Gastrocnemius medialis (tissue), 4 donors: ENCODE results near the gene NGEF. TPM values are rescaled to one million over a fixed set of nuclear protein-coding genes. Genes with fewer than 3 reads are reported as not detected.
"Not testable (repeated sequence)": the region's sequence is repeated elsewhere in the genome, so short reads cannot be mapped to it uniquely, and the experiment has no call there.

Experiments used
- ATAC-seq, 2 donors: fragments of 150-250 bp; one replicate each; pipeline ENCODE4 v1.9.1; 2016
- DNase-seq, 2 donors: peaks; one replicate each; pipeline ENCODE4 v3.0.0-alpha.2; 2019
- H3K27ac ChIP-seq, 4 donors: fragments of 200-600 bp; sonication (generic); 1 replicate in 1 of 4; 2 replicates in 3 of 4; pipeline ENCODE4 v1.5.1; 2016 to 2018; ENCODE audit warnings: mild to moderate bottlenecking in 2 of 4, moderate library complexity in 1 of 4
- H3K27me3 ChIP-seq, 3 donors: fragments of 200-600 bp; sonication (generic) in 2 of 3; 1 replicate in 1 of 3; 2 replicates in 2 of 3; pipeline versions ENCODE4 v1.5.1 to v1.6.0; 2016 to 2019; ENCODE audit warnings: mild to moderate bottlenecking in 1 of 3, moderate library complexity in 1 of 3
- H3K36me3 ChIP-seq, 2 donors: fragments of 200-600 bp; sonication (generic) in 1 of 2; one replicate each; pipeline ENCODE4 v1.5.1; 2017 to 2018
- H3K4me1 ChIP-seq, 2 donors: fragments of 200-600 bp; sonication (generic) in 1 of 2; one replicate each; pipeline ENCODE4 v1.5.1; 2016 to 2017; ENCODE audit warnings: mild to moderate bottlenecking in 2 of 2
- H3K4me3 ChIP-seq, 4 donors: fragments of 200-600 bp; sonication (generic) in 3 of 4; 1 replicate in 1 of 4; 2 replicates in 3 of 4; pipeline ENCODE4 v1.5.1; 2016 to 2019; ENCODE audit warnings: mild to moderate bottlenecking in 2 of 4
- H3K9me3 ChIP-seq, 3 donors: fragments of 200-600 bp; sonication (generic) in 2 of 3; 1 replicate in 1 of 3; 2 replicates in 2 of 3; pipeline ENCODE4 v1.5.1; 2016 to 2019
- POLR2A ChIP-seq, 2 donors: fragments of 450-650 bp; IDR thresholded peaks; one replicate each; pipeline ENCODE4 v1.6.1; 2017; ENCODE audit warnings: antibody characterized with exemption in 2 of 2, mild to moderate bottlenecking in 2 of 2, moderate library complexity in 2 of 2
- in situ Hi-C, 4 donors: fragments of 200-750 bp; cut with MboI; loops; one replicate each; pipeline versions ENCODE4 v1.15.0 to v1.8.0; 2017; ENCODE audit warnings: low sequenced_read_pairs in 4 of 4
- intact Hi-C: fragments of 100-400 bp; cut with DNase I; formaldehyde crosslinking; loops from one replicate; pipeline ENCODE4 v1.15.1; 2023; ENCODE audit warnings: low total_unique reads
- total RNA-seq, 4 donors: library from RNA; depleted of rRNA; stranded (reverse); fragments of >200 nt; gene quantifications; one replicate each; pipeline versions ENCODE4 v1.1.0 to v1.2.3, GENCODE V29; 2016
- TF ChIP-seq, protein P1 (sequence below), 5 experiments: fragments of 450-650 bp in 3 of 5; fragments of 200-600 bp in 2 of 5; sonication (generic) in 2 of 5; IDR thresholded peaks in 4 of 5; conservative IDR thresholded peaks in 1 of 5; 1 replicate in 4 of 5; 2 replicates in 1 of 5; pipeline ENCODE4 v1.5.1; 2016 to 2019; ENCODE audit warnings: antibody characterized with exemption in 5 of 5, mild to moderate bottlenecking in 3 of 5, moderate library complexity in 3 of 5

The NGEF gene
- total RNA-seq, 4 donors from 2014 or later = 0.66 to 1.5 (median 0.84) TPM; not detected in 1

DNA sequence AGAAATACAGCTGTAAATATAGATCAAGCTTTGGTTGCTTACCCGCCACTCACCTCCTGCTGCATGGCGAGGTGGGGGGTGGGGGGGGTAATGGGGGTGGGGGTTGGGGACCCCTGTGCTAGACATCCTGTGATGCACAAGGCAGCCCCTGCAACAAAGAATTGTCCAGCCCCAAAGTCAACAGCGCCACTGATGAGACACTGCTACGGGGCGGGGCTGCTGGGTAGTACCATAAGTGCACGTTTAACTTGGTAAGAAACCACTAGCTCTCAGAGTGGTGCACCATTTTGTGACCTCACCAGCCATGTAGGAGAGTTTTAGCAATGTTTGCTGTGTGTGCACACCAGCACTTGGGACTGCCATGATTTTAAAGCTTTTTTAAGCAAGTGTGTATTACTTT, 102.7 kb downstream of the NGEF start:
- H3K36me3 ChIP-seq = no peaks in the 10 kb centered on the region
- peaks cover 0 to 10% (median 2%) of the 10 kb centered on the region in 3 donors for H3K27me3 ChIP-seq
- intact Hi-C loops (no loop called here), in situ Hi-C loops (no loop called here)
- H3K4me1 ChIP-seq = no peaks in the 10 kb centered on the region
- DNase-seq (no peak), ATAC-seq (no peak)
- no peak overlapping the region for H3K4me3 ChIP-seq
- H3K9me3 ChIP-seq = no peaks in the 10 kb centered on the region
- no peak for TF ChIP-seq POLR2A (IDR thresholded peaks at IDR 0.05)
- TF ChIP-seq, protein P1, sequence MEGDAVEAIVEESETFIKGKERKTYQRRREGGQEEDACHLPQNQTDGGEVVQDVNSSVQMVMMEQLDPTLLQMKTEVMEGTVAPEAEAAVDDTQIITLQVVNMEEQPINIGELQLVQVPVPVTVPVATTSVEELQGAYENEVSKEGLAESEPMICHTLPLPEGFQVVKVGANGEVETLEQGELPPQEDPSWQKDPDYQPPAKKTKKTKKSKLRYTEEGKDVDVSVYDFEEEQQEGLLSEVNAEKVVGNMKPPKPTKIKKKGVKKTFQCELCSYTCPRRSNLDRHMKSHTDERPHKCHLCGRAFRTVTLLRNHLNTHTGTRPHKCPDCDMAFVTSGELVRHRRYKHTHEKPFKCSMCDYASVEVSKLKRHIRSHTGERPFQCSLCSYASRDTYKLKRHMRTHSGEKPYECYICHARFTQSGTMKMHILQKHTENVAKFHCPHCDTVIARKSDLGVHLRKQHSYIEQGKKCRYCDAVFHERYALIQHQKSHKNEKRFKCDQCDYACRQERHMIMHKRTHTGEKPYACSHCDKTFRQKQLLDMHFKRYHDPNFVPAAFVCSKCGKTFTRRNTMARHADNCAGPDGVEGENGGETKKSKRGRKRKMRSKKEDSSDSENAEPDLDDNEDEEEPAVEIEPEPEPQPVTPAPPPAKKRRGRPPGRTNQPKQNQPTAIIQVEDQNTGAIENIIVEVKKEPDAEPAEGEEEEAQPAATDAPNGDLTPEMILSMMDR (IDR thresholded peaks at IDR 0.05 in 4 of 5, conservative IDR thresholded peaks at IDR 0.05 in 1 of 5) = no peak
- no peak overlapping the region for H3K27ac ChIP-seq

DNA sequence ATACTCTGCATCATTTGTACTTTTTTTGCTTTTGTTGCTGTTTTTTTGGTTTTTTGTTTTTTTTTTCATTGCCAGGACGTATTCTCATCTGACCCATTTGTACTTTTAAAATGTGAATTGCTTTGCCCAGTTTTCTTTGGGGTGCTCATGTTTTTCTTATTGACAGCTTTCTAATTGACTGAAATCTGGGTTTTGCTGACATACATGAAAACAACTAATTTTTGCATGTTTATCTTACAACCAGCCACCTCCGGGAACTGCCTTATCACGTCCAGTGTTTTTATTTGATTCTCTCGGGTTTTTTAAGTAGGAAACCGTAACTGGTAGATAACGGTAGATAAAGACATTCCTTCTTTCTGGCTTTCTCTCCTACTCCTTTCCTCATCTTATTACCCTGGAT, 104.4 kb downstream of the NGEF start:
- no peak overlapping the region for H3K27ac ChIP-seq
- peaks cover 0 to 10% (median 2%) of the 10 kb centered on the region in 3 donors for H3K27me3 ChIP-seq
- in situ Hi-C loops = no loop called here
- no peak for TF ChIP-seq POLR2A (IDR thresholded peaks at IDR 0.05)
- TF ChIP-seq, protein P1 (IDR thresholded peaks at IDR 0.05 in 4 of 5, conservative IDR thresholded peaks at IDR 0.05 in 1 of 5) = no peak
- no peaks in the 10 kb centered on the region for H3K36me3 ChIP-seq
- H3K4me3 ChIP-seq = no peak overlapping the region
- H3K9me3 ChIP-seq = no peaks in the 10 kb centered on the region
- intact Hi-C loops = no loop called here
- no peaks in the 10 kb centered on the region for H3K4me1 ChIP-seq
- DNase-seq = no peak
- ATAC-seq = no peak

DNA sequence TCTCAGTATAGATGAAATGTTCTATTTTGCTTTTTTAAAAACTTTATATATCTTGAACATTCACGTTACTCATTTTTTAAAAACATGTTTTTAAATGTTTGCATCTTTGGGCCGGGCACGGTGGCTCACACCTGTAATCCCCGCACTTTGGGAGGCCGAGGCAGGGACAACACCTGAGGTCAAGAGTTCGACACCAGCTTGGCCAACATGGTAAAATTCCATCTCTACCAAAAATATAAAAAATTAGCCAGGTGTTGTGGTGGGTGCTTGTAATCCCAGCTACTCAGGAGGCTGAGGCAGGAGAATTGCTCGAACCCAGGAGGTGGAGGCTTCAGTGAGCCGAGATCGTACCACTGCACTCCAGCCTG, 105.4 kb downstream of the NGEF start:
- DNase-seq, H3K27ac ChIP-seq, intact Hi-C loops, H3K36me3 ChIP-seq, H3K4me1 ChIP-seq, H3K4me3 ChIP-seq, in situ Hi-C loops, ATAC-seq, H3K9me3 ChIP-seq: not testable (repeated sequence)
- peaks cover 0 to 10% (median 3%) of the 10 kb centered on the region in 3 donors for H3K27me3 ChIP-seq

DNA sequence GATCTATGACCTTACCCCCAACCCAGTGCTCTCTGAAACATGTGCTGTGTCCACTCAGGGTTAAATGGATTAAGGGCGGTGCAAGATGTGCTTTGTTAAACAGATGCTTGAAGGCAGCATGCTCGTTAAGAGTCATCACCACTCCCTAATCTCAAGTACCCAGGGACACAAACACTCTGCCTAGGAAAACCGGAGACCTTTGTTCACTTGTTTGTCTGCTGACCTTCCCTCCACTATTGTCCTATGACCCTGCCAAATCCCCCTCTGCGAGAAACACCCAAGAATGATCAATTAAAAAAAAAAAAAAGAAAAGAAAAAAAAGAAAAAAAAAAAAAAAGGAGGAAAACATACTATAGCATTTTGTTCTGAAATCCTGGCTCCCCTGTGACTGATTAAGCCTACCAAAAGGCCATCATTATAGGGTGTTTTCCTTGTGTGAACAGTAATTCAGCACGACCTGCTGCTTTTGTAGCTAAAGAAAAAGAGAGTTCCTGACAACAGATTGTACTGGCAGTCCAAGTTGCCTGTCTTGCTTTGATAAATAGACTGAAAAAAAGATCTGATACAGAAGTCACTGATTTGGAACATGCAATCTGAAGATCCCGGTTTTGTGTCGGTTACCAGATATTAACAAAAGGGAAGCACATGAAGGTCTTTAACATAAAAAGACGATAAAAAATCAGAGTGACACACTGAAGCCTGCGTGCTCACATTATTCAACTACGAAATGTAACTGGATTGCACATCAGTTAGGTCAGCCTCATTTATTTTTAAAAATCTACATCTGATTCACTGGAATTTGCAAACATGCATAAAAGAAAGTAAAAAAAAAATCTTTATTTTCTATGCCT, 106.0 kb downstream of the NGEF start:
- H3K9me3 ChIP-seq, H3K4me1 ChIP-seq, H3K27ac ChIP-seq, H3K4me3 ChIP-seq, intact Hi-C loops, ATAC-seq, H3K36me3 ChIP-seq, DNase-seq, in situ Hi-C loops: not testable (repeated sequence)
- H3K27me3 ChIP-seq = peaks cover 0 to 10% (median 9%) of the 10 kb centered on the region in 3 donors

DNA sequence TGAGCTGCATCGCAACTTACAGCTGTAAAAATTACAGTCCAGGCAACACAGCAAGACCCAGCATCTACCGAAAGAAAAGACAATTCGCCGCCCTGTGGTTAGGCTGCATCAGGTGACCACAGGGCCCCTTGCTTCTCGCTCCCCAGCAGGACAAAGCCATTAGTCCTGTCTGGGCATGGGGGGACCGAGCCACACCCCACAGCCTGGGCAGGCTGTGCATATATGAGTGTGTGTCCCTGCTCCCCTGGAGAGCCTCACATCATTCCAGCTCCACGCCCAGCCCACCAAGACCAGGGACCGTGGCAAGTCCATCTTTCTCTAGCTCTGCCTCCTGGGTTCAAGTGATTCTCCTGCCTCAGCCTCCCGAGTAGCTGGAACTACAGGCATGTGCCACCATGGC, 109.1 kb downstream of the NGEF start:
- H3K36me3 ChIP-seq = no peaks in the 10 kb centered on the region
- H3K4me1 ChIP-seq = no peaks in the 10 kb centered on the region
- peaks cover 3 to 15% (median 11%) of the 10 kb centered on the region in 3 donors for H3K27me3 ChIP-seq
- DNase-seq (no peak), ATAC-seq (no peak)
- intact Hi-C loops = no loop called here
- in situ Hi-C loops = no loop called here
- H3K9me3 ChIP-seq = no peaks in the 10 kb centered on the region
- H3K27ac ChIP-seq = no peak overlapping the region
- TF ChIP-seq, protein P1 (IDR thresholded peaks at IDR 0.05 in 4 of 5, conservative IDR thresholded peaks at IDR 0.05 in 1 of 5) = no peak
- no peak for TF ChIP-seq POLR2A (IDR thresholded peaks at IDR 0.05)
- no peak overlapping the region for H3K4me3 ChIP-seq
